Measurements from ENCODE around the gene ACTN3.

ACTN3 gene

DNA sequence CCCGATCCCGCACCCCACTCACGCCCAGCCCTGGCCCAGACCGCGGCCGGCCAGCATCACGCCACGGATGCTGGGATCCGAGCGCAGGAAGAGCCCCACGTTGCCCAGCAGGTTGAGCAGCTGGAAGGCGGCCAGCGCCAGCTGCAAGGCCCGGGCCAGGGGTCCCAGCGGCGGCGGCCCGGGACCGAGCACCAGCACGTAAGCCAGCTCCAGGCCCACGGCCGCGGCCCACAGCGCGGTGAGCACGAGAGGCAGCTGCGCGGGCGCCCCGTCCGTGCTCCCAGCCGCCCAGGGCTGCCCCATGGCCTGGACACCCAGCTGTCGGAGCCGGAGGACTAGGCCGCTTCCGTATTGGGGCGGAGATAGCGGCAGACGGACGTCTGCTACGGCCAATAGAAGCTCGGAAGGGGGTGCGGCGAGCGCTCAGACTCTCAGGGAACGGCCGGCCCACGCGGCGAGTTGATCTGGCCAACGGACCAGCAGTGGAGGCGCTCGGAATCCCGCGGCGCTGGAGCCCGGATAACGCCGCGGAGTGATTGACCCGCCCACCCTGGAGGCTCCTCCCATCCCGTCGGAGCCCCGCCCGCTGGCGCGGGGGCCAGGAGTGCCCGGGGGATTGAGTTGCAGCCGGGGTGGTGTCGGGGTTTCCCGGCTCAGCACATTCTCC is 869 bp upstream of the ACTN3 start, which contains the start of gene ZDHHC24:
ZDHHC24 (minus strand) TSS at position 348 of the 667 bp plus-strand sequence; CDS start at position 303, 45 bp downstream.
- peak; percentile 99 for DNase-seq

DNA sequence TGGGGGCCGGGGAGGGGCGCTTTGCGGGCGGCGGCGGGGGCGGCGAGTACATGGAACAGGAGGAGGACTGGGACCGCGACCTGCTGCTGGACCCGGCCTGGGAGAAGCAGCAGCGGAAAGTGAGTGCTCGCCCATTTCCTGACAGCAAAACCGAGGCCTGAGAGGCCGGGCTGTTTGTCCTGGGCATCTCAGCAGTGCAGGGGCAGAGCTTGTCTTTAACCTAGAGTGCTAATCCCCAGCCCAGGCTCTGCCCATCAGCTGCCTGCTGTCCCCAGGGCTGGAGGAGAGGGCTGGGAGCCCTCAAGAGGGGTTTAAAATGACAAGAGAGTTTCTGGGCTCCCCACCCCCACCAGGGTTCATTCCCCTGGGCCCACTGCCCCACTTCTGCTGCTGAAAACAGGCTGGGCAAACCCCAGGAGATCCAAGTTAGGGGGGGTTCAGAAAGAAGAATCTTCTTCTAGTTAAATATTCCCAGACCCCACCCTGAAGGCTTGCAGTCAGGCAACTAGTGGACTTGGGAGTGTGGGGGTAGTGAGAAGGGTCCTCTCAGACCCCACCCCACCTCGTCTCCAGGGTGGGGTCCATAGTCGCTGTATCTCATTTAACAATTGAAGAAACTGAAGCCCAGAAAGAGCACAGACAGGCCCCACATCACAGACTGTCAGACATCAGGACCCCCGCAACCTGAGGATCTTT is 411 bp downstream of the ACTN3 start:
- no peak for DNase-seq

DNA sequence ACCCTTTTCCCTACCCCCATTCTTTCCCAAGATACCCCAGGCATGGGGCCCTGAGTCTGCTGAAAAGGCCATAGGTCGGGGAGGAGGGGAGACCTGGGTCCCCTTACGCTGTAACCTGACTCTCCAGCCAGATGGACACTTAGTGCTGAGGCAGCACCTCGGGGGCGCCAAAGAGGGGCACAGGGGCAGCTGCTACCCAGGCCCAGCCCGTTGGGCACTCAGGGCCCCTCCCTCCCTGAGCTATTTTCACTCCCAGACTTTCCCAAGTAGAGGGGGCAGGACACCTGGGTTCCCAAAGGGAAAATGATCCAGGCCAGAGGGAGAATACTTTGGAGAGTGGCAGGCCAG is 933 bp downstream of the ACTN3 start:
- no peak for DNase-seq

DNA sequence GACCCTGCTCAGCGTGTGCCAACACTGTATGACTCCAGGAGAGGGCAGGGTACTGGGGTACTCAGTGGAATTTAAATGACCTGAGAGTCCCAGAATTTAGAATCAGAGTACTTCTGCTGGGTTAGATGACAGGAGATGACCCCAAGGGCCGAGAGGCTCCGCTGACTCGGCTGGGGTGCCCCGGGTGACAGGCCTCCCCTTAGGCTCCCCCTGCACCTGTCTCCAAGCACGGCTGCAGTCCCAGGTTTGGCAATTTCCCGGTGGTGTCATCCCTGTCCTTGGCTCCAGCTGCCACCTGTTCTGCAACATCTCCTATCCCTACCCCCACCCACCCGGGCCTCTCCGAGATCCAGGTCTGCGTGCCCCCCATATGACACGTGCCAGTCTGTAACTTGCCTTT is 1.3 kb downstream of the ACTN3 start:
- DNase-seq = no peak

DNA sequence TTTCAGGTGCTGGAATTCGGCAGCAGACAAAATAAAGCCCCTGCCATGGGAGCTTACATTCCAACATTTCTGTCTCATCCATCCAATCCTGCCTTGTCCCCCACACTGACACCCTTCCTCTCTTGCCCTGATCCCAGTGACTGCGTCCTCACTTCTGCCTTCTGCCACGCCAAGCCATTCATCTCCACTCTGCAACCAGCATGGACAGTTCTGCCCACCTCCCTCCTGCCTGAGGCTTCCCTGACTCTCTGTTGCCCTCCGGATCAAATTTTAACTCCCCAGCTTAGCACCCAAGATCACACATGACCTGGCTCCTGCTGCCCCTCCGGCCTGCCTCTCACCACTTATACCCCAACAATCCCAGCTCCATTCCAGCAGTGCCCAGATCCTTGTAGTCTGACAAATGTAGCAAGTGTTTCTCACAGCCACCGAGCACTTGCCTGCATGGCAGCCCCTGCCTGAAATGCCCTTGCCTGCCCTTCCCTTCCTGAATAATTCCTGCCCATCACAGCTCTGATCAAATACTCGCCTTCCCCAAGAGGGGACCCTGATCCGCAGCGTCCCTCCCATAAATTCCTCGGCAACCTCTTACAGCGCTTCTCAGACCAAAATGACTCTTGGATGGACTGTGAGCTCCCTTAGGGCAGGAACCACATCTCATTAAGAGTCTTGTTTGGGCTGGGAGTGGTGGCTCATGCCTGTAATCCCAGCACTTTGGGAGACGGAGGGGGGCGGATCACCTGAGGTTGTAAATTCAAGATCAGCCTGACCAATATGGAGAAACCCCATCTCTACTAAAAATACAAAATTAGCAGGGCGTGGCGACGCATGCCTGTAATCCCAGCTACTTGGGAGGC is 2.3 kb downstream of the ACTN3 start:
- DNase-seq = no peak

DNA sequence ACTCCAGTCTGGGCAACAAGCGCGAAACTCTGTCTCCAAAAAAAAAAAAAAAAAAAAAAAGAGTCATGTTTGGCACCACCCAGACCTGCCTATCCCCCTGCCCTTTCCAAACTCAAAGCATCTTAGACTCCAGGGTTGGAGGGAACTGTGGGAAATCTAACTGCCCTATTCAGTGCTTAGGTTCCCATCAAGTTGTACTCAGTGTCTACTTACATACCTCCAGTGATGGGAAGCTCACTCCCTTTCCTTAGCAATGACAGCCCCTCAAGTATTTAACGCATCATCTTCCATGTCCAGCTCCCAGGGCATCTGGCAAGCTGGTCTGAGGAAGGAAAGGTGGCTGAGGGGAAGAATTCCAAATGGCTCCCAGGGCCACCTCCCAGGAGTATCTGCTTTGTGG is 3.0 kb downstream of the ACTN3 start:
- no peak for DNase-seq

DNA sequence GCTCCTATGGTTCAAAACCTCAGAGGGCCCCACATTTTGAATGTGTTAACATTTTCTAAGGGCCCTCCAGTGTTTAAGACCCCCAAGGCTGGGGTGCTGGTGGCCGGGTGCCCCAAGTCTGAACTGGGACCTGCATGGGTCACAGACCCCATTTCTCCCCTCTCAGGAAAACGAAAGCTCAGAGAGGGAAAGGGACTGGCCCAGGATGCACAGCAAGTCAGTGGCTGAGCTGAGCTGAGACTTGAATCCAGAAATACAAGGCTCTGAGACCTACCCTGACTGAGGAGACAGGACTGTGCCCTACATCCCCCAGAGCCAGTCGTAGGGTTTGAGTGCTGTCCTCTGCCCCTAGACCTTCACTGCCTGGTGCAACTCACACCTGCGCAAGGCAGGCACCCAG is 4.2 kb downstream of the ACTN3 start:
- DNase-seq = no peak

DNA sequence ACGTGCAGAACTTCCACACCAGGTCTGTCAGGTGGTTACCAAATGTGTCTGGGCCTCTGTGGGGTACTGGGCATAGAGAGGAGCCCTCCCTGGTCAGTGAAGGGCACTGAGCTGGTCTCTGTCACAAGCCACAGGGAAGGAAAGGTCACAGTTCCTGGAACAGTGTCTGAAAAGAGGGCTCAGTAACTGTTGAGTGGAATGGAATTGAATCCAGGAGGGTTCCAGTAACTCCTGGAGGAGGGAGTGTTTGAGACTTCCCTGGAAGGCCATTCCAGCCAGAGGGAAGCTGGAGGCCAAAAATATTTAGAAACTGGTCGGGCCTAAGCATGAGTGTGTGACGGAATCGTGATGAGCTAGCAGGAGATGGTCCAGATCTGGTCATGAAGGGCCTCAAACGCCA is 7.9 kb downstream of the ACTN3 start:
- DNase-seq = no peak

DNA sequence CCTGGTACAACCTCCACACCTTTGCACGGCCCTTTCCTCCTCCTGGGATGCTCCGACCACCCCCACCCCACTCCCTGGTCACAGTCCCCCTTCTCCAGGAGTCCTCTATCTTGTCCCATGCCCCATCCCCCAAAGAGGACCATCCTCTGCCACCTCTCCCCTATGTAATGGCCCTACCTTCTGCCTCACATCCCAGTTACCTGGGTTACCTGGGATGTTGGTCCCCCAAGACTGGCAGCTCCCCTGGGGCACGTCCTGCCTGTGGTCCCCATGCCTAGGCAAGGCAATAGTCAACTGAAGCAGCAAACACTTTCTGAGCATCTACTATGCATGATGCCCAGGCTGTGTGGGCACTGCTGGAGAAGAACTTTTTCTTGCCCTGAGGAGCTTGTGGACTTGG is 8.7 kb downstream of the ACTN3 start:
- DNase-seq = no peak

DNA sequence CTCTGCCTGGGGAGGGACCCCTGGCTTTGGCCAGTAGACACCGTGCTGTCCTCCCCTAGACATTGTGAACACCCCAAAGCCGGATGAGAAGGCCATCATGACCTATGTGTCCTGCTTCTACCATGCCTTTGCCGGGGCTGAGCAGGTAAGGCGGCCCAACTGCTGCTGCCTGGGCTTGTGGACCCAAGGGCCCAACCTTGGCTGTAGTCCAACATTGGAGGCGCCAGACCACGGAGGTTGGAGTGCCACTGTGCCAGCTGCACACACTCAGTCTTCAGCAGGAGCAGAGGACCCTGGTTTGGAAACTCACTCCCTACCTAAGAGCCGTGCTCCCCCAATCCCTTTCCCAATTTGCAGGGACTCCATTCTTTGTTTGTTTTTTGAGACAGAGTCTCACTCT is 9.4 kb downstream of the ACTN3 start:
- DNase-seq = no peak

DNA sequence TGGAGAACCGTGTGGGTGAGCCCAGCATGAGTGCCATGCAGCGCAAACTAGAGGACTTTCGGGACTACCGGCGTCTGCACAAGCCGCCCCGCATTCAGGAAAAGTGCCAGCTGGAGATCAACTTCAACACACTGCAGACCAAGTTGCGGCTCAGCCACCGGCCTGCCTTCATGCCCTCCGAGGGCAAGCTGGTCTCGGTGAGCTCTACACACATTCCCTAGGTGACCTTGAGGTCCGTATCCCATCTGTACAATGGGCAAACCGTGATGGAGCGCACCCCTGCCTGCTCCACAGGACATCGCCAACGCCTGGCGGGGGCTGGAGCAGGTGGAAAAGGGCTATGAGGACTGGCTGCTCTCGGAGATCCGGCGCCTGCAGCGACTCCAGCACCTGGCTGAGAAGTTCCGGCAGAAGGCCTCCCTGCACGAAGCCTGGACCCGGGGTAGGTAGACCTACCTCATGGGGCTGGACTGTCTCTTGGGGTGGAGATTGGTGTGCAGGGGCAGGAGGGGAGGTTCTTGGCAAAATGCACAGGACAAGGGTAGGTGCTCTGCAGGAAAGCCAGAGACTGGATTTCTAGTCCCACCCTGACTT is 11.1 kb downstream of the ACTN3 start:
- DNase-seq = no peak

DNA sequence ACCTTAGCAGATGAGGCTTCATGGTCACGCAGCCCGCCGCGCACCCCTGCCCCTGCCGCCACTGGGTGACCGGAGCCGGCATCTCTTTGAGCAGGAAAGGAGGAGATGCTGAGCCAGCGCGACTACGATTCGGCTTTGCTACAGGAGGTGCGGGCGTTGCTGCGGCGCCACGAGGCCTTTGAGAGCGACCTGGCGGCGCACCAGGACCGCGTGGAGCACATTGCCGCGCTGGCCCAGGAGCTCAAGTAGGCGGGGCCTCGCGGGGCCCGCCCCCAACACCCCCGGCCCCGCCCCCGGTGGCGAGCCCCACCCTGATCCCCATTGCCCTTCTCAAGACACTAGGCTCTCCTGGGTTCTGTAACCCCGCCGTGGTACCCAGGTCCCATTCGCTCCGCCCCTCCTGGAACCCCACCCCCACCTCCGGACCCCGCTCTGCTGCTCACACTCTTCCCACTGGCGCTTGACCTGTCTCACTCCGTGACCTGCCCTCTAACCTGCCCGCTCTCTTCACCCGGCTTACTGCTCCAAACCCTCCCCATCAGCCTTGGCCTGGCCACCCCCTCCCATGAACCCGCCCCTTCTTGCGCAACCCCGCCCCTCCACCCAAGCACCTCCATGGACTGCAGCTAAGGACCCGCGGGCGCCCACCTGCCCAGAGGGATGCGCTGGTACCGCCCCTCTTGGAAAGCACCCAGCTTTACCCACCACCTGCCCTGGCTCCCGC is 12.6 kb downstream of the ACTN3 start:
- no peak for DNase-seq

DNA sequence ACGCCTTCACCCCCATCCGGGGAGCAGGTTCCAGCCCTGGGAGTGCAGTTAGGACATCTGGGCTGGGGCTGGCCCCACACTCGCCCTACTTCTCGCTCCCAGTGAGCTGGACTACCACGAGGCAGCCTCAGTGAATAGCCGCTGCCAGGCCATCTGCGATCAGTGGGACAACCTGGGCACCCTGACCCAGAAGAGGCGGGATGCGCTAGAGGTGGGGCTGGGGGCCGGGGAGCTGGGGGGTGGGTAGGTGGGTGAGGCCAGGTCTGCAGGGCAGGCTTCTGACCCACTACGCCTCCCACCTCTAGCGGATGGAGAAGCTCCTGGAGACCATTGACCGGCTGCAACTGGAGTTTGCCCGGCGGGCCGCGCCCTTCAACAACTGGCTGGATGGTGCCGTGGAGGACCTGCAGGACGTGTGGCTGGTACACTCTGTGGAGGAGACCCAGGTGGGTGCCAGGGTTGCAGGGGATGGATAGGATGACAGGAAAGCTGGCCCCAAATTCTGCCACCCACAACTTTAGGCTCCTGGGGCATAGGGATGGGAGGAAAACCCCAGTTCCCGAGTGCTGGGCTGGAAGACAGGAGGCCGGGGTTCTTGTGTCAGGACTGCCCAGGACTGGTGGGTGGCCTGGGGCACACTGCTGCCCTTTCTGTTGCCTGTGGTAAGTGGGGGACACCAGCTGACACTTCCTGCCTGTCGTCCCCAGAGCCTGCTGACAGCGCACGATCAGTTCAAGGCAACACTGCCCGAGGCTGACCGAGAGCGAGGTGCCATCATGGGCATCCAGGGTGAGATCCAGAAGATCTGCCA is 13.4 kb downstream of the ACTN3 start:
- no peak for DNase-seq

DNA sequence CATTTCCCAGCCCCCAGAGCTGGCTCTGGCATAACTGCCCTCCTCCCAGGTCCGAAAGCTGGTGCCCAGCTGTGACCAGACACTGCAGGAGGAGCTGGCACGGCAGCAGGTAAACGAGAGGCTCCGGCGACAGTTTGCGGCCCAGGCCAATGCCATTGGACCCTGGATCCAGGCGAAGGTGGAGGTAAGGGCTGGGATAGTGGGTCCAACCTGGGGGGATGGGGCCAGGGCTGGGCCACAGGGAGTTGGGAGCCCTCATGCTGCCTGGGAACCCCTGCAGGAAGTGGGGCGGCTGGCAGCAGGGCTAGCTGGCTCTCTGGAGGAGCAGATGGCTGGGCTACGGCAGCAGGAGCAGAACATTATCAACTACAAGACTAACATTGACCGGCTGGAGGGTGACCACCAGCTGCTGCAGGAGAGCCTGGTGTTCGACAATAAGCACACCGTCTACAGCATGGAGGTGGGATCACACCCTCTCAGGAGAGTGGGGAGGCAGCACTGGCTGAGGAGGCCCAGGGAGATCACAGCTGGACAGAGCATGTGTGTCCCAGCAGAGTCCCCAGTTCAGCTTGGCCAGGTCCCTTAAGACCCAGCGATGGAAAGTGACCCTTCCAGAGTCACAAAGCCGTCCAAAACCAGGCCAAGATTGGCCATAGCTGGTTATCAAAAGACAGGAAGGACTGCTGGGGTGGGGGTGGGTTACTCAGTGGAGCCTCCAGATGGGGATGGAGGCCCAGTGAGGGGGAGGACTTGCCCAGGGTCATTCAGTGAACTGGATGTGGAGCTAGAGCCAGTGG is 14.7 kb downstream of the ACTN3 start:
- no peak for DNase-seq

DNA sequence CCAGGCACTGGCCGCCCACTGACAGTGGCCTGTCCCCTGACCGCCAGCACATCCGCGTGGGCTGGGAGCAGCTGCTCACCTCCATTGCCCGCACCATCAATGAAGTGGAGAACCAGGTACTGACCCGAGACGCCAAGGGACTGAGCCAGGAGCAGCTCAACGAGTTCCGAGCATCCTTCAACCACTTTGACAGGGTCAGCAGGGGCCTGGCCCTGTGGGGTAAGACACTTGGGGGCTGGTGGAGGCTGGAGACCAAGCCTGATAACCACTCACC is 15.2 kb downstream of the ACTN3 start:
- DNase-seq = no peak

DNA sequence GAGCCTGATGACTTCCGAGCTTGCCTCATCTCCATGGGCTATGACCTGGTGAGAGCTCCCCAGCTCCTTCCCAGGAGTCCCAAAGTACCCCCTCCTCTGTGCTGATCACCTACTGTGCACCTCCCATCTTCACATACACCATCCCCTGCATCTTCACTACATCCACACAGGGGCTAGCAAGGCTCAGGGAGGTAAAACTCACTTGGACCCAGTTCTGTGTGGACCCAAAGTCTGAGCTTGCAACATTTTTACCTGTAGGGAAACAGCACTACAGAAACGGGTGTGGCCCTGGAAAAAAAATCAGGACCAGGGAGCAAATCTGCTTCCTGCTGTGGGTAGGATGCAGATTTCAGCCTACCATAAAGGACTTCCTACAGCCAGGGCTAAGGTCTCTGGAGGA is 15.6 kb downstream of the ACTN3 start:
- DNase-seq = no peak

DNA sequence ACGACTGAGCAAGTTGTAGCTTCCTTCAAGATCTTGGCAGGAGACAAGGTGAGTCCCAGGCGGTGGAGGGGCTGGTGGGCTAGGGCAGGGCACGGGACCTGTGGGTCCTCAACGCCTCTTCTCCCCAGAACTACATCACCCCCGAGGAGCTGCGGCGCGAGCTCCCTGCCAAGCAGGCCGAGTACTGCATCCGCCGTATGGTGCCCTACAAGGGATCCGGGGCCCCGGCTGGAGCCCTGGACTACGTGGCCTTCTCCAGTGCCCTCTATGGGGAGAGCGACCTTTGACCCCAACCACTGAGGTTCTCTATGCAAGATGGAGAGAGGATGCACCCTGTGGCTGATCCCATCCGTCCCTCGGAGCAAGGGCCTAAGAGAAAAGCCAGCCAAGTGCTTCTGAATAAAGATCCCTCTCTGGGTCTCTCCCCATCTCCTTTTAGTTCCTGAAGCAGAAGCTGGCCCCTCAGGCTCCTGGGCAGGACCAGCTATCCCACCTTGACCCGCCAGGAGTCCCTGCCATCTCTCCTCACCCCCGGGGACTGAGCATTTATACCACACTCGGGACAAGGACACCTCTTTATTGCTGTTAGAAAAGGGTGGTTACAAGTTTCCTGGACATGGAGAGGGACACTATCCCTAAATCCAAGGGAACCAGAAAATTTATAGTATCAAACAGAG is 16.3 kb downstream of the ACTN3 start:
- DNase-seq = no peak

DNA sequence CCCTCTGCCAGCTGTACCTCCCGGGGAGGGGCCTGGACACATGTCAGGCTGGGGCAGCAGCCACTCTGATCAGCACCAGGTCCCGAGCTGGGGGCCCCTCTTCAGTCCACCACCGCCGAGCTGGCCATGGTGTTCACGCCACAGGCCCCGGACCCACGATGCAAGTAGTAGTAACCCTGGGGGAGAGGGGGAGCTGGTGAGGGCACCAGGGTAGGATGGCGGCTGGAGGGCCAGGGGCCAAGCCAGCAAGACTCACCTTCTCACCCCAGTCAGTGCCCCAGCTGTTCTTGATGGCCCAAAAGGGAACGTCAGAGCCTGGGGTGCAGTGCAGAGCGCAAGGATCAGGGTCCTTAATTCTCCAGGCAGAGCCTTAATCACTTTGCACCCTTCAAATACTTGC is 17.1 kb downstream of the ACTN3 start:
- no peak for DNase-seq

DNA sequence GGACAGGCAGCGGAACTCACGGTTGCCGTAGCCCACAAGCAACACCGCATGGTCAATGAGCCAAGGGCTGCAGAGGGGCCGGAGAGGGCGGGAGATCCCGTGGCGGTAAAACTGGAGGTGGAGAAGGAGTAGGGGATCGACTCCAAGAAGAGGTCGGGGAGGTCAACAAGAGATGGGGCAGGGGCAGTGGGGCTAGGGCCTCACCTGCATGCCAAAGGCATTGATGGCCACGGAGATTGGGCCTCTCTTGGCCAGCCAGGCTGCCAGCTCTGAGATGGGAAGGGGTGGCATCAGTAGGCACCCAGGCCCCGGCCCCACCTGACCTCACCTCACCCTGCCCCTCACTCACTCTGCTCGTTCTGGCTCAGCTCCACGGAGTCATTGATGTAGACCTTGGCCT is 17.8 kb downstream of the ACTN3 start:
- DNase-seq = no peak

DNA sequence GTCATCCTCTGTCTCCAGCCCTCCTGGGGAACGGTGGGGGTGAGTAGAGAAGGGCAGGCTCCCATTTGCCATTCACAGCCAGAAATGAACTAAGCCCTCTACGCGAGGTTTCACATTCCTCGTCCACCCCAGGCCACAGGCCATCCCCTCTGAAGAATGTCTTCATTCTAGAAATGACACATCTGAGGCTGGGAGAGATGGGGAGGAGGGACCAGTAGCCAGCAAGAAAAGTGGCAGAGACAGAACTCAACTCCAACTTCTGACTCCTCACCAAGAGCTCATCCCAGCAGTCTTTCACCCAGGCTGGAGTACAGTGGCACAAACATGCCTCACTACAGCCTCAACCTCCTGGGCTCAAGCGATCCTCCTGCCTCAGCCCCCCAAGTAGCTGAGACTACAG is 18.3 kb downstream of the ACTN3 start:
- DNase-seq = no peak

DNA sequence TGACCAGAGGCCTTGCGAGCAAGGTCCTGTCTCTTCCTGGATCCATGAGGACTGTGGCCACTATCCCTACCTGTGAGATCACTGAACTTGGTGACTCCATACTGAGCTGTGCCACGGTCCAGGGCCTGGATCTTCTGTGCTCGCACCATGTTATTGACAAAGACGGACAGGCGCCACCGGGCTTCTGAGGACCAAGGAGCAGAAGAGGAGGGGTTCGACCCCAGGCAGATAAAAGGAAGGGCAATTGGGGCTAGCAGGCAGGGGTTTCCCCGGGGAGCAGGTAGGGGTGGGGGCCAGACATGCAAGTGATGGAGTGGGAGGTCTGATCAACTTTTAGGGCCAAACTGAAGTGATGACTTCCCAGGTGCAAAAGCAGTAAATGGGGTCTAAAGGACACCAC is 19.5 kb downstream of the ACTN3 start:
- no peak for DNase-seq
